PFSK-1 (cell line): ENCODE data around the gene ISG20.

Experiments used
- FOXP2 ChIP-seq: optimal IDR thresholded peaks from 2 replicates; pipeline ENCODE3; 2011; ENCODE audit warnings: borderline replicate concordance, control low read depth, inconsistent platforms; ENCODE audit not compliant: insufficient read depth; ENCODE audit errors: extremely low read length, extremely low read depth
- POLR2AphosphoS5 ChIP-seq: IDR thresholded peaks from 2 replicates; pipeline ENCODE4 v1.6.1; 2012; ENCODE audit warnings: low read depth, mild to moderate bottlenecking, control low read depth, low read length, moderate library complexity
- REST ChIP-seq, 2 experiments: IDR thresholded peaks; 2 replicates each; pipeline versions ENCODE4 v1.6.1 to v1.8.0; 2011 to 2012; ENCODE audit warnings: low read depth in 2 of 2, low read length in 2 of 2, control low read depth in 1 of 2, inconsistent platforms in 1 of 2, mild to moderate bottlenecking in 1 of 2, moderate library complexity in 1 of 2; ENCODE audit not compliant: insufficient read depth in 1 of 2
- SIN3A ChIP-seq: IDR thresholded peaks from 2 replicates; pipeline ENCODE4 v1.6.1; 2012; ENCODE audit warnings: mild to moderate bottlenecking, low read length, moderate library complexity, borderline replicate concordance; ENCODE audit not compliant: insufficient read depth
- TAF1 ChIP-seq: IDR thresholded peaks from 2 replicates; pipeline ENCODE4 v1.6.1; 2012; ENCODE audit warnings: low read length, control low read depth, borderline replicate concordance; ENCODE audit not compliant: insufficient read depth

Gene ISG20

GRCh38 chr15:88616240-88616639, 22.6 kb upstream of the ISG20 start:
- TF ChIP-seq POLR2AphosphoS5 (no peak), SIN3A (no peak), REST (IDR thresholded peaks at IDR 0.05; ENCODE audit: insufficient read depth in 1 of 2, low read depth in 2 of 2, low read length in 2 of 2) (no peak), FOXP2 (no peak), TAF1 (no peak)

GRCh38 chr15:88617031-88617722, 21.6 kb upstream of the ISG20 start:
- TF ChIP-seq FOXP2 (no peak), TAF1 (no peak), SIN3A (no peak), REST (IDR thresholded peaks at IDR 0.05; ENCODE audit: insufficient read depth in 1 of 2, low read depth in 2 of 2, low read length in 2 of 2) (no peak), POLR2AphosphoS5 (no peak)

GRCh38 chr15:88617790-88618189, 21.0 kb upstream of the ISG20 start:
- no peak for TF ChIP-seq POLR2AphosphoS5

GRCh38 chr15:88618686-88619085, 20.1 kb upstream of the ISG20 start:
- TF ChIP-seq FOXP2 (no peak), POLR2AphosphoS5 (no peak), REST (IDR thresholded peaks at IDR 0.05; ENCODE audit: insufficient read depth in 1 of 2, low read depth in 2 of 2, low read length in 2 of 2) (no peak), TAF1 (no peak), SIN3A (no peak)

GRCh38 chr15:88619796-88620195, 19.0 kb upstream of the ISG20 start:
- TF ChIP-seq TAF1, result no peak
- no peak for TF ChIP-seq REST (IDR thresholded peaks at IDR 0.05; ENCODE audit: insufficient read depth in 1 of 2, low read depth in 2 of 2, low read length in 2 of 2)
- no peak for TF ChIP-seq FOXP2
- TF ChIP-seq POLR2AphosphoS5, result no peak
- TF ChIP-seq SIN3A, result no peak
